Loucy (cell line): ENCODE results near the gene ALDH1L1.

Experiments used
- H2AFZ ChIP-seq: fragments of 200-600 bp; sonication (generic); 2 replicates; pipeline ENCODE4 v1.6.0; 2016; ENCODE audit warnings: antibody characterized with exemption, mild to moderate bottlenecking, low read length, moderate library complexity
- H3F3A ChIP-seq: fragments of 200-600 bp; 2 replicates; pipeline ENCODE4 v1.6.0; 2016; ENCODE audit warnings: antibody characterized with exemption, low read depth, mild to moderate bottlenecking
- H3K27me3 ChIP-seq: fragments of 200-600 bp; sonication (generic); 2 replicates; pipeline ENCODE4 v1.6.1; 2014; ENCODE audit warnings: low read length, mild to moderate bottlenecking; ENCODE audit not compliant: insufficient read depth, poor library complexity, severe bottlenecking
- H3K36me3 ChIP-seq: fragments of 200-600 bp; sonication (generic); 2 replicates; pipeline ENCODE4 v1.6.1; 2016; ENCODE audit warnings: low read length; ENCODE audit not compliant: insufficient read depth
- H3K4me1 ChIP-seq: fragments of 200-600 bp; sonication (generic); 2 replicates; pipeline ENCODE4 v1.5.1; 2014; ENCODE audit warnings: low read length, mild to moderate bottlenecking; ENCODE audit not compliant: insufficient read depth, poor library complexity, severe bottlenecking
- H3K4me2 ChIP-seq: fragments of 200-600 bp; sonication (generic); 2 replicates; pipeline ENCODE4 v1.6.0; 2014; ENCODE audit warnings: antibody characterized with exemption, low read length, low read depth, mild to moderate bottlenecking; ENCODE audit not compliant: poor library complexity, severe bottlenecking
- H3K4me3 ChIP-seq: fragments of 200-600 bp; sonication (generic); 2 replicates; pipeline ENCODE4 v1.5.1; 2014; ENCODE audit warnings: low read length, mild to moderate bottlenecking, mixed read lengths; ENCODE audit not compliant: poor library complexity, severe bottlenecking
- H3K79me2 ChIP-seq: fragments of 200-600 bp; sonication (generic); 2 replicates; pipeline ENCODE4 v1.6.1; 2014; ENCODE audit warnings: low read length; ENCODE audit not compliant: insufficient read depth
- H3K9ac ChIP-seq: fragments of 200-600 bp; sonication (generic); 2 replicates; pipeline ENCODE4 v1.6.0; 2014; ENCODE audit warnings: mild to moderate bottlenecking, low read depth, low read length, moderate library complexity; ENCODE audit not compliant: poor library complexity, severe bottlenecking
- H3K9me2 ChIP-seq: fragments of 200-600 bp; sonication (generic); replicated peaks from 2 replicates; pipeline ENCODE4 v1.6.1; 2016; ENCODE audit warnings: low read depth, low read length, mixed read lengths
- H3K9me3 ChIP-seq: fragments of 200-600 bp; sonication (generic); 2 replicates; pipeline ENCODE4 v1.6.1; 2014; ENCODE audit warnings: mild to moderate bottlenecking, antibody characterized with exemption, low read length, low read depth; ENCODE audit not compliant: insufficient read depth
- H4K20me1 ChIP-seq: fragments of 200-600 bp; sonication (generic); 2 replicates; pipeline ENCODE4 v1.6.0; 2014; ENCODE audit warnings: antibody characterized with exemption, low read length, mild to moderate bottlenecking; ENCODE audit not compliant: insufficient read depth, poor library complexity, severe bottlenecking
- CTCF ChIP-seq: fragments of 200-600 bp; sonication (generic); conservative IDR thresholded peaks from 2 replicates; pipeline ENCODE4 v1.5.1; 2014; ENCODE audit warnings: mild to moderate bottlenecking, antibody characterized with exemption, low read length
- EZH2phosphoT487 ChIP-seq: fragments of 200-600 bp; IDR thresholded peaks from 2 replicates; pipeline ENCODE4 v1.6.1; 2018; ENCODE audit warnings: antibody characterized with exemption, mild to moderate bottlenecking, moderate library complexity, borderline replicate concordance

Gene ALDH1L1

GRCh38 chr3:126109880-126110235 lies 70.5 kb downstream of the ALDH1L1 start:
- H4K20me1 ChIP-seq = no peaks in the 10 kb centered on the region
- H3K36me3 ChIP-seq = no peaks in the 10 kb centered on the region
- no peaks in the 10 kb centered on the region for H3F3A ChIP-seq
- H3K4me2 ChIP-seq = no peak overlapping the region
- no peak overlapping the region for H3K4me3 ChIP-seq
- no peak overlapping the region for H3K9ac ChIP-seq
- no peak overlapping the region for H2AFZ ChIP-seq
- no peaks in the 10 kb centered on the region for H3K9me2 ChIP-seq
- no peaks in the 10 kb centered on the region for H3K4me1 ChIP-seq
- H3K79me2 ChIP-seq = no peaks in the 10 kb centered on the region
- no peaks in the 10 kb centered on the region for H3K27me3 ChIP-seq
- no peaks in the 10 kb centered on the region for H3K9me3 ChIP-seq
- TF ChIP-seq CTCF (no peak), EZH2phosphoT487 (no peak)

GRCh38 chr3:126109146-126109879 lies 71.1 kb downstream of the ALDH1L1 start:
- Histone ChIP-seq H3K79me2 (no peaks in the 10 kb centered on the region), H3K36me3 (no peaks in the 10 kb centered on the region), H2AFZ (no peak overlapping the region), H3K4me3 (no peak overlapping the region), H3K4me2 (no peak overlapping the region), H3K4me1 (no peaks in the 10 kb centered on the region), H3K9me3 (no peaks in the 10 kb centered on the region), H4K20me1 (no peaks in the 10 kb centered on the region), H3F3A (no peaks in the 10 kb centered on the region), H3K9ac (no peak overlapping the region), H3K27me3 (no peaks in the 10 kb centered on the region), H3K9me2 (no peaks in the 10 kb centered on the region)
- TF ChIP-seq EZH2phosphoT487 (no peak), CTCF (no peak)

- Histone ChIP-seq H3K36me3 (no peaks in the 10 kb centered on the region), H3K4me1 (no peaks in the 10 kb centered on the region), H3K79me2 (no peaks in the 10 kb centered on the region), H3K4me2 (no peak overlapping the region), H3K27me3 (no peaks in the 10 kb centered on the region), H3K9ac (no peak overlapping the region), H2AFZ (no peak overlapping the region), H3K9me3 (no peaks in the 10 kb centered on the region), H3F3A (no peaks in the 10 kb centered on the region), H4K20me1 (no peaks in the 10 kb centered on the region), H3K4me3 (no peak overlapping the region), H3K9me2 (no peaks in the 10 kb centered on the region)
- no peak for TF ChIP-seq CTCF
- TF ChIP-seq EZH2phosphoT487 = no peak
These were observed 71.7 kb downstream of the ALDH1L1 start for GRCh38 chr3:126108676-126109050.
